Right ventricle myocardium inferior (tissue), 1 donor: Measurements from ENCODE around the gene PLA2R1. TPM values are rescaled to one million over a fixed set of nuclear protein-coding genes. Genes with fewer than 3 reads are reported as not detected.

Source experiments
- ATAC-seq: fragments of 200-7000 bp; cut with Tn5 transposase; one replicate; pipeline ENCODE4 v1.9.1; 2020; ENCODE audit warnings: mild to moderate bottlenecking, moderate library complexity
- DNase-seq: peaks from one replicate; pipeline ENCODE4 v3.0.0; 2021; ENCODE audit errors: missing footprints
- intact Hi-C: fragments of 100-400 bp; cut with DNase I; formaldehyde crosslinking; loops from one replicate; pipeline ENCODE4 v1.11.0; 2022
- total RNA-seq: library from RNA; stranded (reverse); fragmentation: NEBNext Ultra II Directional; extraction: Animal tissue kit (Norgen Biotek cat#: 25700); gene quantifications from one replicate; pipeline ENCODE4 v1.2.1, GENCODE V29; 2021
- donor health status: DM: no; HTN: yes; CAD: no; lungs with severe emphysema.

Gene PLA2R1
- total RNA-seq, 1 donor from 2014 or later = 3.4 TPM

- intact Hi-C loops = no loop called here
- no peak for ATAC-seq
- DNase-seq = no peak
These were observed 171.7 kb downstream of the PLA2R1 start for GRCh38 chr2:159890551-159891266.

- DNase-seq (no peak), ATAC-seq (no peak)
- intact Hi-C loops = no loop called here
These were observed 180.2 kb downstream of the PLA2R1 start for GRCh38 chr2:159882130-159882745.

Other genes starting within 250 kb of the PLA2R1 start
- 0.57 TPM for gene LY75, start 157.9 kb downstream of the PLA2R1 start, total RNA-seq
- 5.0 TPM for gene ITGB6, start 137.7 kb upstream of the PLA2R1 start, total RNA-seq